ENCODE data around the gene DIP2C. TPM values are rescaled to one million over a fixed set of nuclear protein-coding genes. Genes with fewer than 3 reads are reported as not detected.

DIP2C gene
- total RNA-seq, 1 experiment from 2014 or later: 11.0 TPM

DNA sequence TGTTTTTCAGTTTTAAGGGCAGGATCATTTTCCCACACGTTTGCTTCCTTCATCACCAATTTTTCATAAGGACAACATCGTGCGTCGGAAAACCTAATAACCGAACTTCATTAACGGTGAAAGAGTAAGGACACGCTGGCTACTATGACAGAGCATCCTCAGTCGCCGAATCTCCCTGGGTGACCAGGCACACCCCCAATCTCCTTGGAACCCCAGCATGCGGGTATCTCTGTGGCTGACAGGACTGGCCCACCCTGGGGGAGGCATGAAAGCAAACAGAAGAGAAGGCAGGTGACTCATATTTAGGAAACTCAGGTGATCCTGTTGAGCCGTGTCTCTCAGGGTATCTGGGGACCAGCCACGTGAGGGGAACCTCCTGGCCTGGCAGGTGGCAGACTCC lies 134.2 kb downstream of the DIP2C start (continued):
- TF ChIP-seq, protein P1, sequence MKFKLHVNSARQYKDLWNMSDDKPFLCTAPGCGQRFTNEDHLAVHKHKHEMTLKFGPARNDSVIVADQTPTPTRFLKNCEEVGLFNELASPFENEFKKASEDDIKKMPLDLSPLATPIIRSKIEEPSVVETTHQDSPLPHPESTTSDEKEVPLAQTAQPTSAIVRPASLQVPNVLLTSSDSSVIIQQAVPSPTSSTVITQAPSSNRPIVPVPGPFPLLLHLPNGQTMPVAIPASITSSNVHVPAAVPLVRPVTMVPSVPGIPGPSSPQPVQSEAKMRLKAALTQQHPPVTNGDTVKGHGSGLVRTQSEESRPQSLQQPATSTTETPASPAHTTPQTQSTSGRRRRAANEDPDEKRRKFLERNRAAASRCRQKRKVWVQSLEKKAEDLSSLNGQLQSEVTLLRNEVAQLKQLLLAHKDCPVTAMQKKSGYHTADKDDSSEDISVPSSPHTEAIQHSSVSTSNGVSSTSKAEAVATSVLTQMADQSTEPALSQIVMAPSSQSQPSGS (CRISPR knock-in tag; IDR thresholded peaks at IDR 0.05; ENCODE audit: borderline replicate concordance, low read depth): no peak
- TF ChIP-seq, protein P2, sequence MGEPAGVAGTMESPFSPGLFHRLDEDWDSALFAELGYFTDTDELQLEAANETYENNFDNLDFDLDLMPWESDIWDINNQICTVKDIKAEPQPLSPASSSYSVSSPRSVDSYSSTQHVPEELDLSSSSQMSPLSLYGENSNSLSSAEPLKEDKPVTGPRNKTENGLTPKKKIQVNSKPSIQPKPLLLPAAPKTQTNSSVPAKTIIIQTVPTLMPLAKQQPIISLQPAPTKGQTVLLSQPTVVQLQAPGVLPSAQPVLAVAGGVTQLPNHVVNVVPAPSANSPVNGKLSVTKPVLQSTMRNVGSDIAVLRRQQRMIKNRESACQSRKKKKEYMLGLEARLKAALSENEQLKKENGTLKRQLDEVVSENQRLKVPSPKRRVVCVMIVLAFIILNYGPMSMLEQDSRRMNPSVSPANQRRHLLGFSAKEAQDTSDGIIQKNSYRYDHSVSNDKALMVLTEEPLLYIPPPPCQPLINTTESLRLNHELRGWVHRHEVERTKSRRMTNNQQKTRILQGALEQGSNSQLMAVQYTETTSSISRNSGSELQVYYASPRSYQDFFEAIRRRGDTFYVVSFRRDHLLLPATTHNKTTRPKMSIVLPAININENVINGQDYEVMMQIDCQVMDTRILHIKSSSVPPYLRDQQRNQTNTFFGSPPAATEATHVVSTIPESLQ (CRISPR knock-in tag; IDR thresholded peaks at IDR 0.05): no peak
- TF ChIP-seq RORB (CRISPR knock-in tag; IDR thresholded peaks at IDR 0.05) (no peak), ETV6 (CRISPR knock-in tag; IDR thresholded peaks at IDR 0.05) (no peak), NR1H2 (CRISPR knock-in tag; IDR thresholded peaks at IDR 0.05) (no peak)

DNA sequence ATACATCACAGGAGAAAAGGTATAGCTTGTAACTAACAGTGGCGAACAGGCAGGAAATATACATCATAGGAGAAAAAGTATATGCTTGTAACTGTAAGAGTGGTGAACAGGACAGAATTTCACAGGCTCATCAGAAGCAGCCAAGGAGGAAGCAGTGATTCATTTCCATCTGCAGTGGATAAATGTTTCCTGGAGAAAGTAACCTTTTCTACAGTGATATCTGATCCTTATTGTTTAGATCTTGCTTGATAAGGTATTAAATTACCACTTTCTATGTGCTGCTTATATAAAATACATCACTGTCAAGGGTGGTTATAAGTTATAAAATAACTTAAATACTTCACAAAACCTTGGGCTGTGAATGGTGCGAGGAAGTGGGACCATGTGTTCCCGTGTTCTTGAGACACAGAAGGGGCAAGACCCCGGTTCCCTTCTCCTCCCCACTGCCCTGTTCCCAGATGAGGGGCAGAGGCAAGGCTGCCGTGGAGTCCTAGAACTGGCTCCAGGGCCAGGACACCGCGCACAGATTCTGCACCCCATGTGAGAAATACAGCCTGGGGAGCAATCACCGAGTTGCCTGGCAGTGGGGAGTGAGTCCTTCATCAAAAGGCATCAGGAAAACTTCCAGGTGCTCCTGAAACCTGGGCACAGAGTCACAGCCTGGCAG lies 135.2 kb downstream of the DIP2C start:
- CTCF ChIA-PET: no interaction called here
- ATAC-seq (no peak), DNase-seq (ENCODE audit: low spot score) (no peak)
- H3K4me1 Mint-ChIP-seq: peaks cover 37% of the 10 kb centered on the region
- H3K4me3 Mint-ChIP-seq: no peak overlapping the region
- POLR2A ChIA-PET: no interaction called here
- no peaks in the 10 kb centered on the region for H3K36me3 Mint-ChIP-seq
- TF ChIP-seq, protein P3, sequence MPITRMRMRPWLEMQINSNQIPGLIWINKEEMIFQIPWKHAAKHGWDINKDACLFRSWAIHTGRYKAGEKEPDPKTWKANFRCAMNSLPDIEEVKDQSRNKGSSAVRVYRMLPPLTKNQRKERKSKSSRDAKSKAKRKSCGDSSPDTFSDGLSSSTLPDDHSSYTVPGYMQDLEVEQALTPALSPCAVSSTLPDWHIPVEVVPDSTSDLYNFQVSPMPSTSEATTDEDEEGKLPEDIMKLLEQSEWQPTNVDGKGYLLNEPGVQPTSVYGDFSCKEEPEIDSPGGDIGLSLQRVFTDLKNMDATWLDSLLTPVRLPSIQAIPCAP (CRISPR knock-in tag; IDR thresholded peaks at IDR 0.05): no peak
- TF ChIP-seq, protein P4, sequence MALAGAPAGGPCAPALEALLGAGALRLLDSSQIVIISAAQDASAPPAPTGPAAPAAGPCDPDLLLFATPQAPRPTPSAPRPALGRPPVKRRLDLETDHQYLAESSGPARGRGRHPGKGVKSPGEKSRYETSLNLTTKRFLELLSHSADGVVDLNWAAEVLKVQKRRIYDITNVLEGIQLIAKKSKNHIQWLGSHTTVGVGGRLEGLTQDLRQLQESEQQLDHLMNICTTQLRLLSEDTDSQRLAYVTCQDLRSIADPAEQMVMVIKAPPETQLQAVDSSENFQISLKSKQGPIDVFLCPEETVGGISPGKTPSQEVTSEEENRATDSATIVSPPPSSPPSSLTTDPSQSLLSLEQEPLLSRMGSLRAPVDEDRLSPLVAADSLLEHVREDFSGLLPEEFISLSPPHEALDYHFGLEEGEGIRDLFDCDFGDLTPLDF (CRISPR knock-in tag; IDR thresholded peaks at IDR 0.05): no peak
- TF ChIP-seq, protein P5, sequence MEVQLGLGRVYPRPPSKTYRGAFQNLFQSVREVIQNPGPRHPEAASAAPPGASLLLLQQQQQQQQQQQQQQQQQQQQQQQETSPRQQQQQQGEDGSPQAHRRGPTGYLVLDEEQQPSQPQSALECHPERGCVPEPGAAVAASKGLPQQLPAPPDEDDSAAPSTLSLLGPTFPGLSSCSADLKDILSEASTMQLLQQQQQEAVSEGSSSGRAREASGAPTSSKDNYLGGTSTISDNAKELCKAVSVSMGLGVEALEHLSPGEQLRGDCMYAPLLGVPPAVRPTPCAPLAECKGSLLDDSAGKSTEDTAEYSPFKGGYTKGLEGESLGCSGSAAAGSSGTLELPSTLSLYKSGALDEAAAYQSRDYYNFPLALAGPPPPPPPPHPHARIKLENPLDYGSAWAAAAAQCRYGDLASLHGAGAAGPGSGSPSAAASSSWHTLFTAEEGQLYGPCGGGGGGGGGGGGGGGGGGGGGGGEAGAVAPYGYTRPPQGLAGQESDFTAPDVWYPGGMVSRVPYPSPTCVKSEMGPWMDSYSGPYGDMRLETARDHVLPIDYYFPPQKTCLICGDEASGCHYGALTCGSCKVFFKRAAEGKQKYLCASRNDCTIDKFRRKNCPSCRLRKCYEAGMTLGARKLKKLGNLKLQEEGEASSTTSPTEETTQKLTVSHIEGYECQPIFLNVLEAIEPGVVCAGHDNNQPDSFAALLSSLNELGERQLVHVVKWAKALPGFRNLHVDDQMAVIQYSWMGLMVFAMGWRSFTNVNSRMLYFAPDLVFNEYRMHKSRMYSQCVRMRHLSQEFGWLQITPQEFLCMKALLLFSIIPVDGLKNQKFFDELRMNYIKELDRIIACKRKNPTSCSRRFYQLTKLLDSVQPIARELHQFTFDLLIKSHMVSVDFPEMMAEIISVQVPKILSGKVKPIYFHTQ (CRISPR knock-in tag; IDR thresholded peaks at IDR 0.05): no peak
- TF ChIP-seq ZNF138 (CRISPR knock-in tag; conservative IDR thresholded peaks at IDR 0.05) (no peak), MXD4 (CRISPR knock-in tag; IDR thresholded peaks at IDR 0.05; ENCODE audit: borderline replicate concordance) (no peak), FOXP1 (CRISPR knock-in tag; IDR thresholded peaks at IDR 0.05; ENCODE audit: borderline replicate concordance) (no peak), FOXK1 (CRISPR knock-in tag; IDR thresholded peaks at IDR 0.05) (no peak), KAT7 (CRISPR knock-in tag; IDR thresholded peaks at IDR 0.05; ENCODE audit: borderline replicate concordance) (no peak)
- TF ChIP-seq, protein P1 (CRISPR knock-in tag; IDR thresholded peaks at IDR 0.05; ENCODE audit: borderline replicate concordance, low read depth): no peak
- TF ChIP-seq, protein P6, sequence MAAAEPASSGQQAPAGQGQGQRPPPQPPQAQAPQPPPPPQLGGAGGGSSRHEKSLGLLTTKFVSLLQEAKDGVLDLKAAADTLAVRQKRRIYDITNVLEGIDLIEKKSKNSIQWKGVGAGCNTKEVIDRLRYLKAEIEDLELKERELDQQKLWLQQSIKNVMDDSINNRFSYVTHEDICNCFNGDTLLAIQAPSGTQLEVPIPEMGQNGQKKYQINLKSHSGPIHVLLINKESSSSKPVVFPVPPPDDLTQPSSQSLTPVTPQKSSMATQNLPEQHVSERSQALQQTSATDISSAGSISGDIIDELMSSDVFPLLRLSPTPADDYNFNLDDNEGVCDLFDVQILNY (CRISPR knock-in tag; IDR thresholded peaks at IDR 0.05): no peak
- no peak overlapping the region for H3K27ac Mint-ChIP-seq
- H3K9me3 Mint-ChIP-seq: no peaks in the 10 kb centered on the region
- no peaks in the 10 kb centered on the region for H3K27me3 Mint-ChIP-seq (ENCODE audit: low read depth)

All from WTC11 (cell line).